NCI-H2107 treated with DMSO at 0.1 percent for 48 hours (cell line): ENCODE results near the gene GIMAP5.

Experiments
- DNase-seq: peaks from one replicate; lab custom pipeline; 2025; ENCODE audit not compliant: unreplicated experiment; lab: John Stamatoyannopoulos, UW

Gene GIMAP5

GRCh38 chr7:150734254-150734653 lies 3.0 kb upstream of the GIMAP5 start:
- DNase-seq = no peak

DNA sequence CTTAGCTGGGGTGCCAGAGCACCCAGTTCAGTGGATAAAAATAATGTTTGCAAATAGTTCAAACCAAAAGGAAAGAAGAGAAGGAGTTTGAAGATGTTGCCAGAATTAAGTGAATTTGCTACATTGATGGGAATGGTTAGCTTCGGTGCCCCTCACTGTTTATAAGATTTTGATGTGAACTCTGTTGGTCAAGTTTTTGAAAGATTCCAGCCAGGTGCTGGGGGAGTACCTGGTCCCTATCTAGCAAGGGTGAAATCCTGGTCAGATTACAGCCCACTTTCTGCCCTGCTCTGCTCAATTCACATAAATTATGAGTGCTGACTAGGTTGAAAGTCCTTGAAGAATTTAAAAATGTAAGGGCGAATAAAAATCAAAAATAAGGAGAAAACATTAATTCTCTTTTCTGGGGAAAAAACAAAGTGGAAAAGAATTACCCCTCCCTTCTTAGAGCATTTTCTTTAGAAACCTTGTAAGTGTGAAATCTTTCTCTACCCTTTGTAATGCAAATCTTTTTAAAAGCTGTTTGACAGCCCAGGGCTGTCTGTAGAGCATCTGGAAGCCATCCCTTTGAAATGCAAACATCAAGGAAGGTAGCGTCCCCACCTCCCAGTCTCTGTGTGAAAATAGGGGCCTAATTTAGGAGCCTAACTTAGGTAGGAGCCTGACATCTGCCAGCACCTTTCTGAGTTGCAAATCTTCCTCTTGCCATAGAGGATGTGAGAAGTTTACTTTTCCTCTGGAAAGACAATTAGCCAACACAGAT lies 1.4 kb upstream of the GIMAP5 start:
- DNase-seq = no peak

DNA sequence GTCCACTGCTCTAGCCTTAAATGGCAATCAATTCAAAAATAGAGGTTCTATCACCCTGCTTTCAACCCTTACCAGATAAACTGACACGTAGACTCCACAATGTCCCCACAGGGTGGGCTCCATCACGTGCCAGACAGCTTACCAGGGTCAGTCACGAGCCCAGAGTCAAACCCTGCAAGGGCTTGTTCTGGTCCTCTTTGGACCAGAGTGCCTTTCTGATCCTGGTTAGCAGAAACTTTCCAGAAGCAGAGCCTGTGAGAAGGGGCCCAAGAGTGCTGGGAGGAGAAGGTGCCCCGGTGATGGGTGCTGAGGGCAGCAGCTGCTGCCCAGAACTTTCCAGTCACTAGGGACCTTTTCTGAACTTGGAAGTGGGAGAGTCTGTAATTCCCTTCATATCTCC lies 354 bp upstream of the GIMAP5 start:
- DNase-seq = no peak

- no peak for DNase-seq
These were observed 874 bp downstream of the GIMAP5 start for GRCh38 chr7:150738092-150738491.

- no peak for DNase-seq
These were observed 1.4 kb downstream of the GIMAP5 start for GRCh38 chr7:150738591-150739001.

DNA sequence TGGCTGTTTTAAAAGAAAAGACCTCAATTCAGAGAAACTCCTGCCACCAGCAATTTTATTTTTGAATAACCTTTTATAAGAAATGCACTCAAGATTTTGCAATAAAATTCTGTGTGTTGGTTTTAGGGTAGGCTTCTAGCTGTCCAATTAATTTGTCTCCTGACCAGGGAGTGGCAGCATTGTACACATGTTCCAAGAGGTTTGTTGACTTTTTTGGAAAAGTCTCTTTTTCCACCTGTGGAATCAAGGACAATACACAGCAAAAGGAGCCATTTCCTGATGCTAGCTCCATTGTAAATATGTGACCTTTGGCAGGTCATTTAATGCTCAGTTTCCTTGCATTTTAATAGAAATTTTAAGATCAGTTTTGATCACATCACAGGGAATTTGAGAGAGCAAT lies 1.8 kb downstream of the GIMAP5 start:
- DNase-seq = no peak

DNA sequence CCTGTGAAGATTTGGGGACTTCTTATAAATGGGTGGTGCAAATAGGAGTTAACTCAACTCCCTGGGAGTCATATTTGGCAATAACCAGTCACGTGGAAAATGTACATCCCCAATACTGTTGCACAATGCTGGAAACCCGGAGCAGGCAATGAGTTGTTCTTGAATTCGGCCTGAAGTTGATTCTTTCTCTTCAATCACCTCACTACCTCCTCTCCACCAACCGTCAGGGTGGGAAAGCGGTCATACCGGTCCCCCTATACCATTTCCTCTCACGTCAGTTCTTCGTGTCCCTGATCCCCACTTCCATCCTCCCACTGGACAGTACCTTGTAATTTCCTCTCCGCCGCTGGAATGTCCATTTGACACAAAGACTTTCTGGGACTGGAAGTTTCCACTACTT lies 2.8 kb downstream of the GIMAP5 start:
- no peak for DNase-seq

DNA sequence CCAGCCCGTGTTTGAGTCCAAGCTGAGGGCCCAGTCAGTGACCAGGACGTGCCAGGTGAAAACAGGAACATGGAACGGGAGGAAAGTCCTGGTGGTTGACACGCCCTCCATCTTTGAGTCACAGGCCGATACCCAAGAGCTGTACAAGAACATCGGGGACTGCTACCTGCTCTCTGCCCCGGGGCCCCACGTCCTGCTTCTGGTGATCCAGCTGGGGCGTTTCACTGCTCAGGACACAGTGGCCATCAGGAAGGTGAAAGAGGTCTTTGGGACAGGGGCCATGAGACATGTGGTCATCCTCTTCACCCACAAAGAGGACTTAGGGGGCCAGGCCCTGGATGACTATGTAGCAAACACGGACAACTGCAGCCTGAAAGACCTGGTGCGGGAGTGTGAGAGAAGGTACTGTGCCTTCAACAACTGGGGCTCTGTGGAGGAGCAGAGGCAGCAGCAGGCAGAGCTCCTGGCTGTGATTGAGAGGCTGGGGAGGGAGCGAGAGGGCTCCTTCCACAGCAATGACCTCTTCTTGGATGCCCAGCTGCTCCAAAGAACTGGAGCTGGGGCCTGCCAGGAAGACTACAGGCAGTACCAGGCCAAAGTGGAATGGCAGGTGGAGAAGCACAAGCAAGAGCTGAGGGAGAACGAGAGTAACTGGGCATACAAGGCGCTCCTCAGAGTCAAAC lies 5.2 kb downstream of the GIMAP5 start:
- DNase-seq = no peak

- DNase-seq = no peak
These were observed 6.9 kb downstream of the GIMAP5 start for GRCh38 chr7:150744041-150744656.

DNA sequence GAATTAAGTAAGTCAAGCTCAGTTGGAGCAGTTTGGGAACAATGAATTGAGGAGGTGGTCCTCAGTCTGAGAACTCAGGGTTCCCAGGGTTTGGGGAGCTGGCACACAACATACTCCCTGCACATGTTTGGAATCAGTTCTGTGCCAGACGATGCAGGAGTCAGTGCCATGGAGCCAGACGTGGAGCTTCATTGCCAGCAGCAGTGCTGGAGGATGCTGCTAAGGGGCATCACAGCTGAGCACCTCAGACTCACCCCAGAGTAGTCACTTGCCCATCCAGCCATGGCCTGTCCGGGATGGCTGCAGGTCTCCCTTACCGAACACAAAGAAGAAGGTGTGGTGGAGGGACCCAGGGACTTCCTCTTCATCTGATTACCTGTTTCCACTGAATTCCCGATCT lies 7.9 kb downstream of the GIMAP5 start:
- DNase-seq = no peak

DNA sequence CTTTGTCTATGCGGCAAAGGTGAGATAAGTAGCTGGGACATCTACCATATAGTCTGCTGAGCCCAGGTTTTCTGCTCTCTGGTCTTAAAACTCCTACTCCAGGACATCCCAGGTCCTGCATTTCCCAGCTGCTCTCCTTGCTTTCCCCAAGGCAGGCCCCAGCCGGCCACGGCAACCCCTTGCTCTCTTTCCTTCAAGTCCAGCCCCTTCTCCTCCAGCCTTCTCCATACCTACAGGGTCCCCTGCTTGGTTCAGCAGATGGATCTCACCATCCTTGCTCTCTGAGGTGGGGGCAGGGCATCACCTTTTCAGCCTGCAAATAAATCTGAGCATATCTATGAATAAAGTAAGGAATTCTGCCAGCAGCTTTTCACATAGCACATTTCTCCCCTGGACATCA lies 8.7 kb downstream of the GIMAP5 start:
- no peak for DNase-seq

GRCh38 chr7:150746921-150747320 lies 9.7 kb downstream of the GIMAP5 start:
- DNase-seq = no peak

GRCh38 chr7:150748376-150748775 lies 11.2 kb downstream of the GIMAP5 start:
- DNase-seq = no peak

- no peak for DNase-seq
These were observed 14.5 kb downstream of the GIMAP5 start for GRCh38 chr7:150751702-150752101.

DNA sequence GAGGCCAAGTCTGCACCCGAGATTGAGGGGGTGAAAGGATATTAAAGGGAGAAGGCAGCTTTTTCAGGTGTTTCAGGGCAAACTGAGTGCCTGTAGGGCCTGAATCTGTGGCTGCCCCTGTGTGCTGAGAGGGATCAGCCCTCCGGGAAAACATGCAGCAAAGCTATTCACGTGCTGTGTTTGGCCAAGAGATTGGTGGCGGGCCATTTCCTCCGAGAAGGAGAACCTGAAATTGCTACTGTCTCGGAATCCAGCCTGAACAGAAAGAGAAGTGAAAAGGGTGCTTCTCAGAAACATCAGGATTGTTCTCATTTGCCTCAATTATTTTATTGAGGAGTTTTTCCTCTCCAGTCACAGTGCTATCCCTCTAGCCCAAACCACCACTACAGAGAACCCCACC lies 16.0 kb downstream of the GIMAP5 start:
- no peak for DNase-seq

DNA sequence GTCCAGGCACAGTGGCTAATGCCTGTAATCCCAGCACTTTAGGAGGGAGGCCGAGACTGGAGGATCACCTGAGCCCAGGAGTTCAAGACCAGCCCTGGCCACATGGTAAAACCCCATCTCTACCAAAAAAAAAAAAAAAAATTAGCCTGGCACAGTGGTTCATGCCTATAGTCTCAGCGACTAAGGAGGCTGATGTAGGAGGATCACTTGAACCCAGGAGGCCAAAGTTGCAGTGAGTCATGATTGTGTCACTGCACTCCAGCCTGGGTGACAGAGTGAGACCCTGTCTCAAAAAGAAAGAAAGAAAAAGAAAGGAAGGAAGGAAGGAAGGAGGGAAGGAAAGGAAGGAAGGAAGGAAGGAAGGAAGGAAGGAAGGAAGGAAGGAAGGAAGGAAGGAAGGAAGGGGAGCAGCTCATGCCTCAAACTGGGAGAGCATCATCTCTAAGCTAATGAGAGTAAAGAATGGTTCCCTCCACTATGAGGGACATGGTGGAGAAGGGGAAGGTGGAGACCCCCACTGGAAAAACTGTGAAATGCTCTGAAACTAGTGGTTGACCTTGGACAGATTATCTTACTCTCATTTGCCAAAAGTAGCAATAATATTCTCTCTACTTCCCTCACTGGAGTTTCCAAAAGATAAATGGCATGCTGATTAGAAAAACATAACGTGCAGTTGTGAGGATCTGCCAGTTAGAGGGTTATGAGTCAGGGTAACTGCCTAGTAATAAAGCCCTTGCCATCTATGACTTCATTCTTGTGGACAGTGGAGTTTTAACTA lies 16.8 kb downstream of the GIMAP5 start:
- no peak for DNase-seq

- DNase-seq = no peak
These were observed 17.7 kb downstream of the GIMAP5 start for GRCh38 chr7:150754951-150755350.

DNA sequence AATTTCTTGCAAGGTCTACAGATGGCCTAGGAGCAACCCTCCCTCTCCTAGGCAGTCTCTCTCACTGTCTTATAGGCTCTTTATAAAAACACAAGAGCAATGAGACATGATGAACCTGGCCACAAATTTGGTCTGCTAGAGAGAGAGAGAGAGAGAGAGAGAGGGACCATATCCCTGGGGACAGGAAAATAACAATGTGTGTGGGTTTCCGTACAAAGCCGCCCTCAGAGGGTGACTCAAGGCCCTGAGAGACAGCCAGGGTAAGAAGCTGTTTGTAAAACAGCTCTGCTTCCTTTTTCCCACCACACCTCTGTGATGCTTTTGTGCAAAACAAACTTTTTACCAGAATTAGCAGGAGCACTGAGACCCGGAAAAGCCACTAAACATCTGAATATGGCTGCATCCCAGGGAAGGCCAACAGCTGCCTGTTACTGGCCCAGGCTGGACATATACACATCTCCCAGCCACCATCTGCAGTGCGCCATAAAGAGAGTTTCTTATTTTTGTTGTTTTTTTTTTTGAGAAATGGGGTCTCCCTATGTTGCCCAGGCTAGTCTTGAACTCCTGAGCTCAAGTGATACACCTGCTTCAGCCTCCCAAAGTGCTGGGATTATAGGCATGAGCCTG lies 18.4 kb downstream of the GIMAP5 start:
- DNase-seq = no peak

GRCh38 chr7:150756166-150756565 lies 18.9 kb downstream of the GIMAP5 start:
- no peak for DNase-seq

GRCh38 chr7:150756858-150757257 lies 19.6 kb downstream of the GIMAP5 start:
- peak; percentile 5 for DNase-seq

- no peak for DNase-seq
These were observed 22.3 kb downstream of the GIMAP5 start for GRCh38 chr7:150759479-150759878.
